Islet precursor cell (in vitro differentiated cells): ENCODE results near the gene ST6GALNAC3.
"Not testable (repeated sequence)": the region's sequence is repeated elsewhere in the genome, so short reads cannot be mapped to it uniquely, and the experiment has no call there.

Experiments
- DNase-seq: peaks from one replicate; pipeline ENCODE4 v3.0.0-alpha.2; 2018

Gene ST6GALNAC3

GRCh38 chr1:76203127-76203526, 128.6 kb downstream of the ST6GALNAC3 start:
- no peak for DNase-seq

GRCh38 chr1:76209238-76209637, 134.7 kb downstream of the ST6GALNAC3 start:
- DNase-seq: no peak

- no peak for DNase-seq
Measured at GRCh38 chr1:76209648-76210047, 135.1 kb downstream of the ST6GALNAC3 start.

DNA sequence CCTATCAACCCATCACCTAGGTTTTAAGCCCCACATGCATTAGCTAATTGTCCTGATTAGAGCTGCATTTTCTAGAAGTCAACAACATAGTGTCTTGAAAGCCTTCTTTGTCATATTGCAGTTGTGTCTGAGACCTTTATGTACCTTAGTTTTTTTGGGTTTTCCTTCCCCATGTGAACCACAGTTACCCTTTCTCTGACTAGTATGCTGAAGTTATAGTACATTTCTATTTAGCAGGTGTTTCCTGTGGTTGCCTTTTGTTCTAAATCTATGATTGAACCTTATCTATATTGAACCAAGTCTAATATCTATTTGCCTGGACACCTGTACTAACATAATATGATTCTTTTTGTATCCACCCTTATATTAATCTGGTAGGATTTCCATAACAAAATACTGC, 135.6 kb downstream of the ST6GALNAC3 start:
- DNase-seq: no peak

GRCh38 chr1:76218888-76219287, 144.3 kb downstream of the ST6GALNAC3 start:
- no peak for DNase-seq

- no peak for DNase-seq
Measured at GRCh38 chr1:76219366-76219818, 144.8 kb downstream of the ST6GALNAC3 start.

- DNase-seq: no peak
Measured at GRCh38 chr1:76224752-76225151, 150.2 kb downstream of the ST6GALNAC3 start.

DNA sequence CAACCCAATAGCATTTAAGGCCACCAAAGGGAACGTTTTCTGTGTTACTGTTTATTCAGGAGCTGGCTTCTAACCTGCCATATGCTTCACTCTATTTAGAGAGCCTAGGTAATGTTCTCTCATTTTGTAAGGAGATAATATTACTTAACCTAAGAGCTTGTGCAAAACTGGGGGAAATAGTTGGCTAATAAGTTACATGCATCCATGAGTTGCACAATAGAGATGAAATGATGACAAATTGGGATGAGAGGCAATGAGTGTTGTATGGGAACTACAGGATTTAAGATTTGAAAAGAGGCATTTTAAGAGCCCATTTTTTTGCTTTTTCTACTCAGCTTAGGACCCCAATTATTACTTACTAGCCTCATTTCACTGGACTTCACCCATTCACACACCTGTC, 151.0 kb downstream of the ST6GALNAC3 start:
- DNase-seq: no peak

- DNase-seq: no peak
Measured at GRCh38 chr1:76227621-76228020, 153.1 kb downstream of the ST6GALNAC3 start.

- DNase-seq: no peak
Measured at GRCh38 chr1:76229279-76230005, 154.9 kb downstream of the ST6GALNAC3 start.

DNA sequence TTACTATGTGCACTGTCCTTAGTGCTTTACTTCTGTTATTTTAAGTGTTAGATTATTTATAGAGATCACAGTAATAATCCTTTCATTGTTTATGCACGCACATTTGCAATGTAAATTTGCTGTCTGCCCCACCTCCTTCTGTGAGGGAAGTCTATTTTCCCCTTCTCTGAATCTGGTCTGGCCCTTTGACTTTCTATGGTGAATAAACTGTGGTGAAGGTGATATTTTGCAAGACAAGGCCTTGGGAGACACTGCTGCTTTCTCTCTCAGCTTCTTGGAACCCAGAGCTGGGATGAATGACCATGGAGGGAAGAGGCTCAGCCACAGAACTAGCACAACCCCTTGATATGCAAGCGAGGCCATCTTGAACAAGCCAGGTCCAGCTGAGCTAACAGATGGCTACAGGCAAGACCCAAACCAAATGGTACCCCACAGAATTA, 156.3 kb downstream of the ST6GALNAC3 start:
- DNase-seq: no peak

- DNase-seq: no peak
Measured at GRCh38 chr1:76231320-76231719, 156.8 kb downstream of the ST6GALNAC3 start.

GRCh38 chr1:76232666-76233065, 158.1 kb downstream of the ST6GALNAC3 start:
- DNase-seq: no peak

DNA sequence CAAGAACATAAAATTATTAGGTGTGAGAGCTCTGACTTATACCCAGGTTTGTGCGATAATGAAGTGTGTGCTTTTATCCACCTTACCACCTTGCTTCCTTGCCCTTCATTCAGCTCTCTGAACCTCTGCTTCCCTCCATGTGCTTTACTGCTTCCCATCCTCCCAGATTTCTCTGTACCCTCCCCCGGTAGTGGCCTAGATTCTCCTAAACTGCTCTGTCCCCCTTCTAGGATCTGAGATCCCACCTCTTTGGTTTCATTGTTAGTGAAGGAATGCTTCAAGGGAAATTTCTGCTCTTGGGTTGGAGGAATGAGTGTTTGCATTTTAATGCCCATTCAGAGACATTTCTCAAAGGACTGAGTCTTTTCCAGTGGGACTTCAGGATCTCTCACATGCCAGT, 159.5 kb downstream of the ST6GALNAC3 start:
- DNase-seq: no peak

DNA sequence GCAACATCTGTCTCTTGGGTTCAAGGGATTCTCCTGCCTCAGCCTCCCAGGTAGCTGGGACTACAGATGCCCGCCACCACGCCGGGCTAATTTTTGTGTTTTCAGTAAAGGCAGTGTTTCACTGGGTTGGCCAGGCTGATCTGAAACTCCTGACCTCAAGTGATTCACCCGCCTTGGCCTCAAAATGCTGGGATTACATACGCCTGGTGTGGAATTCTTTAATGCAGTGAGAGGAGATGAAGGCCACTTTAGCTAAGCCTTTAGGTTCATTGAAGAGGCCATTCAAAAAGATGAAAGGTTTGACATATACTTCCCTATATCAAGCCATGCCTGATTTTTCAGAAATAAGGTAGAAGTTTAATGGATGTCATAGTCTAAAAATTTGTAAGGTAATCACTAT, 162.7 kb downstream of the ST6GALNAC3 start:
- DNase-seq: no peak

- DNase-seq: peak; percentile 79
Measured at GRCh38 chr1:76238094-76238628, 163.6 kb downstream of the ST6GALNAC3 start.

GRCh38 chr1:76239470-76239918, 164.9 kb downstream of the ST6GALNAC3 start:
- peak; percentile 81 for DNase-seq

DNA sequence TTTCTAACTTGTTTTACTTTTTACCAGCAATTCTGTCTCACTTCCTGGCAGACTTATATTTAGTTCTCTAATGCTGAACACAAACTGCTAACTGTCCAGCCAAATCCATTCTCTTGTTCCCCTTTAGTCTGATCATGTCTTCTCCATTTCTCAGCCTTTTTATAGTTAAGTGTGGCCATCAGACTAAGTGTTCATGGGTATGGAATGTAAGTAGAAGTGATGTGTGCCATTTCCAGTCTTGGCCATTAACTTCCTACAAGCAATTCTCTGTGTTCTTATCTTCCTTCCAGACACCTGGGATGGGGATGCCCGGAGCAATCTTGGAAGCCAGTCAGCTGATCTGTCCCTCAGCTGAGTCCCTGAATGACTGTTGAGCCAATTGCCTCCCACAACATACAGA, 165.8 kb downstream of the ST6GALNAC3 start:
- peak; percentile 97 for DNase-seq

DNA sequence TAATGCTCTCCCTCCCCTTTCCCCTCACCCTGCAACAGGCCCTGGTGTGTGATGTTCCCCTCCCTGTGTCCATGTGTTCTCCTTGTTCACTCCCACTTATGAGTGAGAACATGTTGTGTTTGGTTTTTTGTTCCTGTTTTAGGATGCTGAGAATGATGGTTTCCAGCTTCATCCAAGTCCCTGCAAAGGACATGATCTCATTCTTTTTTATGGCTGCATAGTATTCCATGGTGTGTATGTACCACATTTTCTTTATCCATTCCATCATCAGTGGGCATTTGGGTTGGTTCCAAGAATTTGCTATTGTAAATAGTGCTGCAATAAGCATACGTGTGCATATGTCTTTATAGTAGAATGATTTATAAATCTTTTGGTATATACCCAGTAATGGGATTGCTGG, 168.0 kb downstream of the ST6GALNAC3 start:
- DNase-seq: not testable (repeated sequence)

DNA sequence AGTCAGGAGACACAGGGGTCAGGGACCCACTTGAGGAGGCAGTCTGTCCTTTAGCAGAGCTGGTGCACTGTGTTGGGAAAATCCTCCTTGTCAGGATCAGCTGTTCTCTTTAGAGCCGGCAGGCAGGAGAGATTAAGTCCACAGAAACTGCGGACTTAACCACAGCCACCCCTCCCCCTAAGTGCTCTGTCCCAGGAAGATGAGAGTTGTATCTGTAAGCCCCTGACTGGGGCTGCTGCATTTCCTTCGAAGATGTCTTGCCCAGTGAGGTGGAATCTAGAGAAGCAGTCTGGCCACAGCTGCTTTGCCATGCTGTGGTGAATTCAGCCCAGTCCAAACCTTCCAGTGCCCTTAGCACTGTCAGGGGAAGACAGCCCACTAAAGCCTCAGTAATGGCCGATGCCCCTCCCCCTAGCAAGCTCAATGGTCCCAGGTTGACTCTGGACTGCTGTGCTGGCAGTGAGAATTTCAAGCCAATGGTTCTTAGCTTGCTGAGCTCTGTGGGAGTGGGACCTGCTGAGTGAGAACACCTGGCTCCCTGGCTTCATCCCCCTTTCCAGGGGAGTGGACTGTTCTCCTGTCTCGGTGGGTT, 172.8 kb downstream of the ST6GALNAC3 start:
- DNase-seq: peak; percentile 81

- DNase-seq: no peak
Measured at GRCh38 chr1:76250271-76250670, 175.7 kb downstream of the ST6GALNAC3 start.

- no peak for DNase-seq
Measured at GRCh38 chr1:76252431-76252830, 177.9 kb downstream of the ST6GALNAC3 start.

- DNase-seq: no peak
Measured at GRCh38 chr1:76254104-76255030, 179.8 kb downstream of the ST6GALNAC3 start.
